HG03196 (cell line): ENCODE measurements around the gene PMM2.
"Not testable (repeated sequence)": the region's sequence is repeated elsewhere in the genome, so short reads cannot be mapped to it uniquely, and the experiment has no call there.

ENCODE experiments used
- ATAC-seq: cut with Tn5 transposase; IDR thresholded peaks from one replicate; pipeline ENCODE4 v1.9.1; 2021; ENCODE audit not compliant: unreplicated experiment

PMM2 gene

DNA sequence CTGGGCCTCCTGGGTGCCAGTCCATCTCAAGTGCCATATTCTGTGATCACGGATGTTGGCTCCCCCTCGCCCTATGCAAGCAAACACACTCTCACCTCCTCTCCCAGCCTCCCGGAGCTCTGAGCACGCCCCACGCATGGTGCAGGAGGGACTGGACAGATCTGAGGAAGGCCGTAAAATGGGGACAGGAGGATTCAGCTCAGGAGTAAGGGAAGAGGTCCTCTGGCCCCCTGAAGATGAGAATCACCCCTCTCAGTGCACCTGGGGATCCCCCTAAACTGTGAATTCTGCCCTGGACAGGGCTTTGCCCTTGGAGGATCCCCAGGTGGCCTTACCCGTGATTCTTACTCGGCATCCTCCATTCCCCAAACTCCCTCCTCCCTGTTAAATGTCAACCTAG lies 15.8 kb upstream of the PMM2 start:
- no peak for ATAC-seq

- no peak for ATAC-seq
These were observed 15.0 kb upstream of the PMM2 start for GRCh38 chr16:8782673-8783072.

- no peak for ATAC-seq
These were observed 12.2 kb upstream of the PMM2 start for GRCh38 chr16:8785408-8785807.

GRCh38 chr16:8786316-8786715 lies 11.3 kb upstream of the PMM2 start:
- not testable (repeated sequence) for ATAC-seq

DNA sequence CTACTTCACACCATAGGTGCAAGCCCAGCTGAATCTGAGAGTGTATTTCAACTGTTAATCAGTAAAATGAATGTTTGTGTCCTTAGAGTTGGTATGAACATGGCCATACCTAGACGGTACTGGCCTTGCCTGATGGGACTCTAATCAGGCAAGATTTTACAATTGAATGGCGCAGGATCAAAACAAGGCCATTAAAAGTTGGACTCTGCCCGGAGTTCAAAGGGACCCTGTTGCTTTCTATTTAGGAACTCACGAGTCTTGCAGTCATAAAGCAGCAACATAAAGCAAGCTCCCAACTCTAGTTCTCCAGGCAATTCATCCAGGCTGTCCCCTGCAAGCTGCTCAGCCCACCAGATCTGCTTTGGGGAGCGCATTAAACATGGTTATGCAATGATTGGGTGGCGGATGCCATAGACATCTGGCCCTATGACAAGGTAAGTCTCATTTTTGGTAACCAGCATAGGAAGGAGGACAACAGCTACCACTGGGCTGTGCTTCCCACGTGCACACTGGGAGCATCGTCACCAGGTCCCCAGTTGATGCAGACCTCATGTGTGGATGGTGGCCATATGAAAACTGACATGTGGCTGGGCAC lies 9.0 kb upstream of the PMM2 start:
- no peak for ATAC-seq

DNA sequence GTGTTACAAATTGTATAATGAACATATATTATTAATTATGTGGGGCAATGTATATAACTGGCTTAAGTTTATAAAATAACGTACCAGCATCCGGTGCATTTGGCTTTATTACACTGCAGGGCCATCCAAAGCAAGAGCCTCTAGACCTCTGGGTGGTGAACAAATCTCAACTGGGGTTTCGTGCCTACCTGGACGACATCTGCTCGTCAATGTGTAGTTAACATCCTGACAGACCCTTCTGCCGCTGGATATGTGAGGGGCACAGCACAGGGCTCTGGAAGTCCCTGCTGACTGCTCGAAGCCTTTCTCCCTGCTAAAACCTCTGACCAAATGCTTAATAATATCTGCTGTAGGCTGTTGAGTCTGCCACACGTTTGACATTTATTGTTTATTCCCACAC lies 2.5 kb upstream of the PMM2 start:
- no peak for ATAC-seq

- no peak for ATAC-seq
These were observed 1.8 kb upstream of the PMM2 start for GRCh38 chr16:8795818-8796217.

GRCh38 chr16:8796469-8797363 lies 923 bp upstream of the PMM2 start:
- no peak for ATAC-seq

- ATAC-seq, result no peak
These were observed 512 bp downstream of the PMM2 start for GRCh38 chr16:8798174-8798527.

DNA sequence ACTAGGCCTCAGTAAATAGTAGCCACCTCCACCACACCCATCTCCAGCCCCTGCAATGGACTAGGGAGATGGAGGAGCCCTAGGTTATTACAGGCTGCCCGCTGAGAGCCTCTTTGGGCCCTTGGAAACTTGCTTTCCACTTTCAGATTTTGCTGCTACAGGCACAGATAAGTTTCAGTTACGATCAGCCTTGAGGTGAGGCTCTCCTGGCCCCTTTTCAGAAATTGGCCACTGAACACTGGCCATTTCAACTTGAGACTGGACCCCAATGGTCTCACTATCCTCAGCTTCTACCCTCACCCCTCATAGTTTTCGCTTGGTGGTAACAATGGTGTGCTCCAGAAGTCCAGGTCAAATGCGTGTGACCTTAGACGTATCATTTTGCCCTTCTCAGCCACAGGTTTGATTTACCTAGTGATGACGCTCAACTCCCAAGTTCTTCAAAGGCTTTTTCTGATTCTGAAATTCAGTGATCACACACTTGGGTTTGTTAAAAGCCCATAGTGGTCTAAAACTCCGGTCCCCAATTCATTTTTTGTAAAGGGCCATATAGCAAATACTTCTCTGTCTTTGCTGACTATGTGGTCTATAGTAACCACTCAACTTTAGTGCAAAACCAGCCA lies 1.0 kb downstream of the PMM2 start:
- no peak for ATAC-seq

GRCh38 chr16:8801701-8802100 lies 4.1 kb downstream of the PMM2 start:
- no peak for ATAC-seq

- ATAC-seq, result not testable (repeated sequence)
These were observed 6.1 kb downstream of the PMM2 start for GRCh38 chr16:8803733-8804132.

GRCh38 chr16:8804313-8804712 lies 6.7 kb downstream of the PMM2 start:
- no peak for ATAC-seq

DNA sequence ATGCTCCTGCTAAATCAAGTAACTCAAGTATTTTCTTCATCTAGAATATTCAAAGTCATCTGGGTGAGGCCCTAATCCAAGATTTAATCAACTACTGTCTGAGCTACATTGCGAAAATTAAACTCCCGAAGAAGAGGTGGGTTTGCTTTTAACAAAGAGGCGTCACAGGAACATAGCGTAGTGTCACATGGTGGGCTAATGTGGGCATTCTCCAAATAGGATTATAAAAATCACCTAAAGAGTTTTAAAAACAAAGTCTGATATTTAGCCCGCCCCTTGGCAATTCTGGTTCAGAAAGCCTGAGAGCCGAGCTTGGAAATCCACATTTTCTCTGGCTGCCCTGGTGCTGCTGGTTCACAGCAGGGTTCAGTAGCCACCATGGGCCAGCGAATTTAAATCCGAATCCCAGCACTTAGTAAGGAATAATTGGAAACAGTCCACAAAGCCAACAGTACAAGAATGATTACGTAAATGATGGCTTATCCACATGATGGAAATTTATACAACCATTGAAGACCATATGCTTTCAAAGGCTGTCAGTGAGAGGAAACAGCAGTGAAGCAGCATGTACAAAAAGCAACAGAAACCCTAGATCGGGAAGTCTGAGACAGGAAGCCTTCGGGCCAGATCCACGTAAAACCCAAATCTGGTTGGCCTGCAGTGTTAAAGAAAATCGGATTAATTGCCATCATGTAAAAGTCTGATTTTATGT lies 8.8 kb downstream of the PMM2 start:
- no peak for ATAC-seq

GRCh38 chr16:8807189-8807588 lies 9.6 kb downstream of the PMM2 start:
- no peak for ATAC-seq

GRCh38 chr16:8808009-8808408 lies 10.4 kb downstream of the PMM2 start:
- ATAC-seq, result no peak

- no peak for ATAC-seq
These were observed 11.1 kb downstream of the PMM2 start for GRCh38 chr16:8808613-8809353.

- ATAC-seq, result no peak
These were observed 14.7 kb downstream of the PMM2 start for GRCh38 chr16:8812162-8812843.

- ATAC-seq, result no peak
These were observed 16.6 kb downstream of the PMM2 start for GRCh38 chr16:8814095-8814806.
